COLO668 (cell line): ENCODE data around the gene CDKN2C.
"Not testable (repeated sequence)": the region's sequence is repeated elsewhere in the genome, so short reads cannot be mapped to it uniquely, and the experiment has no call there.

Experiments
- DNase-seq: peaks from one replicate; lab custom pipeline; 2025; ENCODE audit not compliant: unreplicated experiment; lab: John Stamatoyannopoulos, UW

CDKN2C gene

DNA sequence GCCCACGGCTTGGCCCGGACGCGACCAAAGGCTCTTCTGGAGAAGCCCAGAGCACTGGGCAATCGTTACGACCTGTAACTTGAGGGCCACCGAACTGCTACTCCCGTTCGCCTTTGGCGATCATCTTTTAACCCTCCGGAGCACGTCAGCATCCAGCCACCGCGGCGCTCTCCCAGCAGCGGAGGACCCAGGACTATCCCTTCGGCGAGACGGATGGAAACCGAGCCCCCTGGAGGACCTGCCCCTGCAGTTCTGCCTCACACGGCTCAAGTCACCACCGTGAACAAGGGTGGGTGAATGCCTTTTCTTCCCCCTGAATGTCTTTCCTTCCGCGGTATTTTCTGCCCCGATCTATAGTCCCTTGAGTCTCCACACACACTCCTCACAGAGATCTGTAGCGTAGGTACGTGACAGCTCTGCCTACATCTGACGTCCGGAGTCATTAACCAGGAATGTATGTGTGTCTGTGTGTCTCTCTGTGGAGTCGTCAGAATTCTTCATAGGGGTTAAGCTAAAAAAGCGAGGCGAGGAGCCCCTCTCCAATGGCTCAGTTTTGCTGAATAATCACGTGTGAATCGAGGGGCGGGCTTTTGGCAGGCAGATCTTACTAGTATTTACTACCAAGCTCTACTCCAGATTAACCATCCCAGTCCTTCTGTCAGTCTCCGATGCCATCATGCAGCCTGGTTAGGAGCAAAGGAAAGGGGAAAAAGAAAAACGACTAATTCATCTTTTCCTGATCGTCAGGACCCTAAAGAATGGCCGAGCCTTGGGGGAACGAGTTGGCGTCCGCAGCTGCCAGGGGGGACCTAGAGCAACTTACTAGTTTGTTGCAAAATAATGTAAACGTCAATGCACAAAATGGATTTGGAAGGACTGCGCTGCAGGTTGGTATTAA is at the start of gene CDKN2C:
CDKN2C (plus strand) TSS at position 635 of the 898 bp plus-strand sequence; CDS start at position 759, 124 bp downstream.
- peak; percentile 88 for DNase-seq

DNA sequence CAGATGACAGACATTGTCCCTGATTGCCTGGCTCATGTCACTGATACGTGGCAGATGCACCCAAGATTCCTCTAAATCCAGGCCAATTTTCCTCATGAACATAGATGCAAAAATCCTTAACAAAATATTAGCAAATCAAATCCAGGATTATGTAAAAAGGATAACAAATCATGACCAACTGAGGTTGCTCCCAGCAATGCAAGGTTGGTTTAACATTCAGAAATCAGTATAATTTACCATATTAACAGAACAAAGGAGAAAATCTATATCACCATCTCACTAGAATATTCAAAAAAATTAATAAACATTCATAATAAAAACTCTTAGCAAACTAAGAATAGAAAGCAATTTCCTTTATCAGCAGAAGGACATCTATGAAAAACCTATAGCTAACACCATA is 49.6 kb upstream of the CDKN2C start:
- DNase-seq, result no peak

DNA sequence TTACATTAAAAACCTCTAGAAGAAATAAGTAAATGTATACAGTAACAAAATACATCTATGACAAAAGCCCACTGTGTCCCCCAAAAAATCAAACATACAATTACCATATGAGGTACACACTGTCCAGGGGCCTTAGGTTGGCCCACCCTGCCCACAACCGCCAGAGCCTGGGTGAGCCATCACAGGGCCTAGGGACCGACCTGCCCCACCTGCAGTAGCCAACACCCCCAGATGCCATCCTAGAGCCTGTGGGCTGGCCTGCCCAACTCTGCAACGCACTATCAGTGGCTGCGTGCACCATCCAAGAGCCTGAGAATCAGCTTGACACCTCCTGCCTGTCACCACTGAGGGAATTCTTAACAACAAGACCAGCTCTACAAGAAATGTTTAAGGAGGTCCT is 49.0 kb upstream of the CDKN2C start:
- no peak for DNase-seq

DNA sequence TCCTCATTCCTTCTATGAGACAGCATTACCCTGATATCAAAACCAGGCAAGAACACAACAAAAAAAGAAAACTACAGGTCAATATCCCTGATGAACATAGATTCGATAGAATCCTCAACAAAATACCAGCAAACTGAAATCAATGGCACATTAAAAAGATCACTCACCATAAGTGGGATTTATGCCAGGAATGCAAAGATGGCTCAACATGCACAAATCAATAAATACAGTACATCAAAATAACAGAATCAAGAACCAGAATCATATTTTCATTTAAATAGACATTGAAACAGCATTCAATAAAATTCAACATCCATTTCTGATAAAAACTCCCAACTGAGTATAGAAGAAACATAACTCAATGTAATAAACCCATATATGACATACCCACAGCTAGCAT is 46.5 kb upstream of the CDKN2C start:
- DNase-seq, result no peak

DNA sequence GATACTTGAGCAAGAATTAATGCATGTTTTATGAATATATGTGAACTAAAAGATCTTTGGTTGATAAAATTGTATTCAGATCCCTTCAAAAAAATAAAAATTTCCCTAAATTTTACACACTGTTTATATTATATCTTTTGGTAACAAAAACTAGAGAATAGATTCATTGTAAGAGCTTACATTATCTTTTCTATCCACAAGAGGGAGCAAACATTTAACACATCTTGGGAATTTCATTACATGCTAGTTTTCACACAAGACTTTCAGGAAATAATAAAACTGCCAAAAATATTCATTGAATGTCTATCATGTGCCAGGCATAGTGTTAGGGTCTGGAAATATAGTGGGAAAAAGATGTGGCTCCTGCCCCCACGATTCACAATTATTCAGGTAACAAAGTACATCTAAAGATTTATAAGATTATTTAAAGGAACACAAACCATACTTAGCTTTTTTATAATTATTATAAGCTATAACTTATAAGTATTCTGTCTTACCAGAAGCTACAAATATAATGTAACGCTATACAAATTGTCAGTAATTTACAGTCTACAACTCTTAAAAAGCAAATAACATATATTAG is 40.6 kb upstream of the CDKN2C start:
- no peak for DNase-seq

DNA sequence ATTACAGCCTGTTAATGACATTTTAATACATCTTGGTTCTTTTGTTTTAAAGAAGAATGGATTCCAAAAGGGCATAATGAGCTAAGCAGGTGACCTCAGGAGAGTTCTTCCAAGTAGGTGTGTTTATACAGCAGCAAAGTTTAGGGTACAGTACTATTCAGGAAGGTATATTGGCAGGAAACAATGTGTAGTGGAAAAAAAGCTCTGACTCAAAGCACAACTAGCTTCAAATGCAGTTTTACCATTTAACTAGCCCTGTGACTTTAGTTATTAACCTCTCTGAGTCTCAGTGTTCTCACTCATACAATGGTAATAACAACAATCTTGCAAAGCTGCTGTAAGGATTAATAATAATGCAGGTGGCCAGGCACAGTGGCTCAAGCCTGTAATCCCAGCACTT is 39.9 kb upstream of the CDKN2C start:
- no peak for DNase-seq

DNA sequence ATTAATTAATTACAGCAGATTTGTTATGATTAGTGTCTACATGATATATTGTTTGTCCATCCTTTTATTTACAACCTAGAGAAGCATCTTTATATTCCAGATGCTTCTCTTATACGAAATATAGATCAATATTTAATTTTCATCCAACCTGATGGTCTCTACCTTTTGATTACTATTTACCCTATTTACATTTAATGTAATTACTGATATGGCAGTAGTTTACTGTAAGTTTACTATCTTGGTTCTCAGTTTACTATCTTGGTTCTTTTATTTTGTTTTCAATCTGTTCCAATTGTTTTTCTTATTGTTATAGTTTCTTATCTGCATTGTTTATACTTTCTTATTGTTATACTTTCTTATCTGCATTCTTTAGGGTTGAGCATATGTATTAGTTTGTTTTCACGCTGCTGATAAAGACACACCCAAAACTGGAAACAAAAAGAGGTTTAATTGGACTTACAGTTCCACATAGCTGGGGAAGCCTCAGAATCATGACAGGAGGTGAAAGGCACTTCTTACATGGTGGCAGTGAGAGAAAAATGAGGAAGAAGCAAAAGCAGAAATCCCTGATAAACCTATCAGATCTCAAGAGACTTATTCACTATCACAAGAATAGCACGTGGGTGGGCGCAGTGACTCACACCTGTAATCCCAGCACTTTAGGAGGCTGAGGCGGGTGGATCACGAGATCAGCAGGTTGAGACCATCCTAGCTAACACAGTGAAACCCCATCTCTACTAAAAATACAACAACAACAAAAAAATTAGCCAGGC is 38.9 kb upstream of the CDKN2C start:
- DNase-seq, result no peak

DNA sequence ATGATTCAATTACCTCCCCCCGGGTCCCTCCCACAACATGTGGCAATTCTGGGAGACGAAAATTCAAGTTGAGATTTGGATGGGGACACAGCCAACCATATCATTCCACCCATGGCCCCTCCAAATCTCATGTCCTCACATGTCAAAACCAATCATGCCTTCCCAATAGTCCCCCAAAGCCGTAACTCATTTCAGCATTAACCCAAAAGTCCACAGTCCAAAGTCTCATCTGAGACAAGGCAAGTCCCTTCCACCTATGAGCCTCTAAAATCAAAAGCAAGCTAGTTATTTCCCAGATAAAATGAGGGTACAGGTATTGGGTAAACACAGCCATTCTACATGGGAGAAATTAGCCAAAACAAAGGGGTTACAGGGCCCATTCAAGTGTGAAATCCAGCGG is 38.0 kb upstream of the CDKN2C start:
- not testable (repeated sequence) for DNase-seq

DNA sequence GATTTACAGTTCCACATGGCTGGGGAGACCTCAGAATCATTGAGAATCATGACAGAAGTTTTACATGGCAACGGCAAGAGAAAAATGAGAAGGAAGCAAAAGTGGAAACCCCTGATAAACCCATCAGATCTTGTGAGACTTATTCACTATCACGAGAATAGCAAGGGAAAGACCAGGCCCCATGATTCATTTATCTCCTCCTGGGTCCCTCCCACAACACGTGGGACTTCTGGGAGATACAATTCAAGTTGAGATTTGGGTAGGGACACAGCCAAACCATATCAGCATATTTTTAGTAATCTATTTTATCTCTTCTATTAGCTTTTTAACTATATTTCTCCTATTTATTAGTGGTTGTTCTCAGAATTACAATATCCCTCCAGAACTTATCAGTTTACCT is 36.3 kb upstream of the CDKN2C start:
- DNase-seq, result not testable (repeated sequence)

DNA sequence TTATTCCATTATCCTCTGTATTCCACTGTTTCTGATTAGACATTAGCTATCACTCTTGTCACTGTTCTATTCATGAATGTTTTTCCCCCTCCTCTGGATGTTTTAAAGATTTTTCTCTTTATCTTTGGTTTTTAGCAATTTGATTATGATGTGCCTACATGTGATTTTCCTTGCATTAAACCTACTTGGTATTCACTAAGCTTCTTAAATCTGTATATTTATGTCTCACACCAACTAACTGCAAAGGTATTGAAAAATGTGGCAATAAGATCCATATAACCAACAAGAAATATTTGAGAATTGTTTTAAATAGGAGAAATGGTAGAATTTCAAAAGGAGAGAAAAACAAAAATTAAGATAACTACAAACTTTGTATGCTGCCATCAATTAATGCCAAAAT is 35.2 kb upstream of the CDKN2C start:
- DNase-seq, result no peak

DNA sequence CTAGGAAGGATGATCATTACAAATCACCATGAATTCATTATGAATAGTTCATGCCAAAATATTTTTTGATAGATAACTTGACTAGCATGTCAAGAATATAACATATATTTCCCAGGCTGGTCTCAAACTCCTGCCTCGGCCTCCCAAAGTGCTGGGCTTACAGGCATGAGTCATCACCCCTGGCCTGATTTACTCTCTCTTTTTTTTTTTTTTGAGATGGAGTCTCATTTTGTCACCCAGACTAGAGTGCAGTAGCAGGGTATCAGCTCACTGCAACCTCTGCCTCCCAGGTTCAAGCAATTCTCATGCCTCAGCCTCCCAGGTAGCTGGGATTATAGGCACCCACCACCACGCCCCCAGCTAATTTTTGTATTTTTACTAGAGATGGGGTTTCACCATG is 34.8 kb upstream of the CDKN2C start:
- not testable (repeated sequence) for DNase-seq

DNA sequence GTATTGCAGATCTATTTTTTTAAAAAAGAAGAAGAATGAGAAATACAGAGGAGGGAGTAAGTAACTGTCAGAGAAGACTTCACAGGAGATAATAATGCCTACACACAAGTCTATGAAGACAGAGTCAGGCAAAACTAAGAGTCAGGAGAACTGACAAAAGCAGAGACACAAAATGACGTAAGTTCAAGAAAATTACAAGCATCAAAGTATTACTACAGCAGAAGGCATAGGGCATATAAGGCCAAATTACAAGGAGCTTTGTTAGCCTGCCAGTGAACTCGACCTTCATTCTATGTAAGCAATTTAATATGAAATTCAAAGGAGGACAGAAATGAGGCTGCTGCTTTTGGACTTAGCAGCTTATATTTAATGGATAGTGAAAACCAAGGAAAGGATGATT is 33.7 kb upstream of the CDKN2C start:
- DNase-seq, result no peak

DNA sequence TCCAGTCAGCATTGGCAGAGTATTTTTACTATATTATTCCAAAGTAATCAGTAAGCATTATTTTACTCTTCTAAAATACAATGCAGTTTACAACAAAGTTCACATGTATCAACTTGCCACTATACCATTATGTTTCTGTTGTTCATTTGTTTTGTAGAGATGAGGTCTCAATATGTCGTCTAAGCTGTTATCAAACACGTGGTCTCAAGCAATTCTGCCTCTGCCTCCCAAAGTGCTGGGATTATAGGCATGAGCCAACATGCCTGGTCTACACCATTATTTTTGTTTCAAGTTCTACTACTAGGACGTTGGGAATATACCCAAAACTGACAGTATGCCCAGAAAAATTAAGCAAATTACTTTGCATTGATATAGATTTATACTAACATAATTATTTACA is 29.8 kb upstream of the CDKN2C start:
- DNase-seq, result no peak

DNA sequence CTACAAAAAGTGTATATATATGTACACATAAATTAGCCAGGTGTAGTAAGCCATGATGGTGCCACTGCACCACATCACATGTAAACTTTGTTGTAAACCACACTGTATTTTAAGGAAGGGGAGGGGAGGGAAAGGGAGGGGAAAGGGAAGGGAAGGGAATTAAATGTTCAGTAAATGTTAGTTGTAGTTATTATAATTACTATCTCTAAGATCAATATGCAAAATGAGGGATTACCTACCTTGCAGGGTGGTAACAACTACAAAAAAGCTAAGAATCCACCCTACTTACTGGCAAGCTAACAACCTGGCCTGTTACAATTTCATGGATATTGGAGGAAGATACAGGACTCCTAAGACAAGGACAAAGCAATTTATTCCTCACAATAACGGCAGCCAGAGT is 27.7 kb upstream of the CDKN2C start:
- no peak for DNase-seq

DNA sequence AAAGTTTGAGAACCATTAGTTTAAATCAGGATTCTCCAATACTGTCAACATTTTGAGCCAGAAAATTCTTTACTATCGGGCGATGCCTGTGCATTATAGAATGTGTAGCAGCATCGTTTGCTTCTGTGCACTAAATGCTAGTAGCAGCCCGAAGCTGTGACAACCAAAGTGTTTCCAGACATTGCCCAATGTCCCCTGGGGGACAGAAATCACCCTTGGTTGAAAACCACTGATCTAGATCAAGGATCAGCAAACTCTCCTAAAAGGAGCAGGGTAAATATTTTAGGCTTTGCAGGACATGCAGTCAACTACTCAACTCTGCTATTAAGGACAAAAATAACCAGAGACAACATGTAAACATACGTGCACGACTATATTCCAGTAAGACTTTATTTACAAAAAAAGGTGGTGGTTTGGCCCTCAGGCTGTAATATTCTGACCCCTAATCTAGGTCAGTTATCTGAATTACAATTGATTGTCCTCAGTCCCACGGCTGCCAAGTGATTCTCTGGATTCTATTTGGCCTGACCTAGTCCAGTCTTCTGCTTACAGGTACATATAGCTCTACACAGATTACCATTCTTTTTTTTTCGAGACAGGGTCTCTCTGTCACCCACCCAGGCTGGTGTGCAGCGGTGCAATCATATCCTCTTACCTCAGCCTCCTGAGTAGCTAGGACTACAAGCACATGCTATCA is 20.6 kb upstream of the CDKN2C start:
- no peak for DNase-seq

DNA sequence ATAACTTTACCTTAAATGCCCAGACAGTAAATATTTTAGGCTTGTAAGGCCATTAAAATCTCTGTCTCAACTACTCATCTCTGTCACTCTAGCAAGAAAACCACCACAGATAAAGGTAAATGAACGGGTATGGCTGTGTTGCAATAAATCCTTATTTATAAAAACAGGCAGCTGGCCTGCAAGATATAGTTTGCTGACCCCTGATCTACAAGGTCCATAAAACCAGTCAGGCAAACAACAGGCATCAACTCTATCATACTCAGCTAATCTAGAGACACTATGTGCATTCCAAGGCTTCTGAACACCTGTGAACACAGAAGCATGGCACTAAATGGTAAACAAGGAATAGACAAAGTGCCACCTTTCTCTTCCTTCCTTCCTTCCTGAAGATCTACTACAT is 19.6 kb upstream of the CDKN2C start:
- no peak for DNase-seq

DNA sequence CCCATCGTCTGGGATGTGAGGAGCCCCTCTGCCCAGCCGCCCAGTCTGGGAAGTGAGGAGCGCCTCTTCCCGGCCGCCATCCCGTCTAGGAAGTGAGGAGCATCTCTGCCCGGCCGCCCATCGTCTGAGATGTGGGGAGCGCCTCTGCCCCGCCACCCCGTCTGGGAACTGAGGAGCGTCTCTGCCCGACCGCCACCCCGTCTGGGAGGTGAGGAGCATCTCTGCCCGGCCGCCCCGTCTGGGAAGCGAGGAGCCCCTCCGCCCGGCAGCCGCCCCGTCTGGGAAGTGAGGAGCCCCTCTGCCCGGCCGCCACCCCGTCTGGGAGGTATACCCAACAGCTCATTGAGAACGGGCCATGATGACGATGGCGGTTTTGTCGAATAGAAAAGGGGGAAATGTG is 17.5 kb upstream of the CDKN2C start:
- not testable (repeated sequence) for DNase-seq

DNA sequence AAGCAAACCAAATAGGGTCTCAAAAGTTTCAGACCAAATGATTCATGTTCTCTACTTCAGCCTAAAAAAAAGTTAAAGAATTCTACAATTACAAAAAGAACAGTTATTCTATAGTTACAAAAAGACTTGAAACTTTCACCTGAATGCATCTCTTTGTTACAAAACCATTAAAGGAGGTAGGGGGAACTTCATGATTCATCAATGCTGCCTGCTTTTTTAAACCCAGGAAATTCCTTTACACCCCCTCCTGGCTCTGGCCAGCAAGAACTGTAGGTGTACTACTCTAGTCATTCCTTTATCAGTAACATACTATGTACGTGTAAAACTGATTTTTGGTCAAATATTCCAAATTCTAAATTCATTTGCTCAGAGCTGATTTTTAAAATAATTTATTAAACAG is 14.9 kb upstream of the CDKN2C start:
- no peak for DNase-seq

DNA sequence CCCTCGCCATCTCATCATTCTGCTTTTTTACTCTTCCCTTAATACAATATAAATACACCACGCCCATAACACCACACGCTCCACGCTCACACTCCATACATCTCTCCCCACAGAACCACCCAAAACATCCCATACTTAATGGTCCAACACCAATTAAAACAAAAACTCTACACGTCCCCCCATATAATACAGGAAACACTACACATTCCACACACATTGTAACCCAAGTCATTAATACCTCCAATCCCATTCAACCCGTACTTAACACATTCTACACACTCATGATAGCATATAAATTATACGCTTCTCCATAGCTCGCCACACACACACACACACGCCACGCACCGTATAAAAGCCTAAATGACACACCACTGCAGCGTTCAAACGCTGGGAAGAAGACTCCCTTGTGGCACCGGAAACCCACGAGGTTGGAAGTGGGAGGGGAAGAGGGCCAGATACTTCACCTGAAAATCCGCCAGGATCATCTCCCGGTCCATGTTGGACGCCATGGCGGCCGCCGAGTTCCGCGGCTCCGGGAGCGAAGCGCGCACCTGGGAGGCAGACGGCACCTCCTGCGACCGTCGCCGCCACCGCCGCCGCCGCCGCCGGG is 10.6 kb upstream of the CDKN2C start:
- DNase-seq, result peak; percentile 43

DNA sequence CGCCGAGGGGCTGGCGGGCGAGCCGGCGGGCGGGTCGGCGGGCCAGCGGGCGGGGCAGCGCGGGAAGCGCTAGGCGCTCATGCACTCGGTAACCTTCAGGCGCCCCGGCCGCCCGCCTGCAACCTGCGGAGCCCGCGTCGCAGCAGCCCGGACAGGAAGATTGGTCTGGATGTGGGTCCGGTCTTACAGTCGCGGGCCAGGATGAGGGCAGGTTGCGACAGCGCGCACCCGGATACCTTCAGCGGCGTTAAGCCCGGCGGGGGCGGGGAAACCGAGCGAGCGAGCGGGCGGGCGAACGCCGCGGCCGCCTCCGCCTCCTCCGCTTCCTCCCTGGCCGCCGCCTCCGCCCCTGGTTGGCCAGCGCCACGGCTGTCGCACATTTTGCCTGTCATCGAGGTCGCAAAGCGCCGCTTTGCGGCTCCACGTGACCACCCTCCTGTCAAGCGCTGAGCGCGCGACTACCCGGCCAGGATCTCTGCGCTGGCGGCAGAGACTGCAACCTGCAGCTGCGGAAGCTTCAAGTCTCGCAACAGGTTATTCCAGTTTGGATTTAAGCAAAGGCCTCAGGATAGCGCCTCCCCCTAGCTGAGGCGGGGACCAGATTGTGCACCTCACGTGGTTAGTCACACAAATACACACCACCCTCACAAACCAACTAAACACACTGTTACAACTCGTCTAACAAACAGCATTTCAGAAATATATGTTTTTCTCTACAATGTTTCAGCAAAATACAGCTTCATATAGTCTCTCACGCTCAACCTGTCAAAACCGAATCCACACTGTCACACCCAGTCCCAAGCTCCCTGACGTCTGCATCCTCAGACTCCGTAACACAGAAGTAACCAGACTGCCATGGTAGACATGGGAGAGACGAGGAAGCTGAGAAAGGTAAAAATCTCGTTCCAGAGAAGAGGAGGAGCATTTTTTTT is 9.9 kb upstream of the CDKN2C start, which contains the start of gene FAF1:
FAF1 (minus strand) TSS at position 355 of the 932 bp plus-strand sequence. CDS start 456 bp downstream, outside the sequence.
- peak; percentile 100 for DNase-seq
